ENCODE results near the gene CARS2. TPM values are rescaled to one million over a fixed set of nuclear protein-coding genes. Genes with fewer than 3 reads are reported as not detected.

CARS2 gene
- total and polyA plus RNA-seq, 2 of the 8 experiments (the other 6 are each of a cell fraction or from before 2014, with no cell fraction given): 47.7 to 55.9 TPM

- H3K4me1 ChIP-seq (replicated peaks in 1 of 4; ENCODE audit: control insufficient read depth in 3 of 4, insufficient read depth in 4 of 4, low read length in 3 of 4): peaks cover 0 to 14% (median 6%) of the 10 kb centered on the region in 4 experiments; a peak in 4 of 7 replicates
- no peak overlapping the region for H3K27ac ChIP-seq (ENCODE audit: low read depth, low read length)
- no peak overlapping the region for H3K4ac ChIP-seq (replicated peaks; ENCODE audit: insufficient read length, low read depth, low read length)
- H4K5ac ChIP-seq (ENCODE audit: insufficient read length, low read depth, low read length): no peak overlapping the region
- no peak overlapping the region for H3K56ac ChIP-seq (replicated peaks; ENCODE audit: insufficient read length, low read depth, low read length)
- peaks cover 0 to 10% of the 10 kb centered on the region in 2 experiments; a peak in 2 of 4 replicates for H3K79me2 ChIP-seq (ENCODE audit: control insufficient read depth in 1 of 2, insufficient read depth in 2 of 2, low read length in 2 of 2)
- H4K8ac ChIP-seq (ENCODE audit: extremely low read depth, insufficient read depth, low read length): no peak overlapping the region
- peaks cover 10% of the 10 kb centered on the region for H3K79me1 ChIP-seq (ENCODE audit: low read depth, low read length)
- no peak overlapping the region for H3K9ac ChIP-seq (replicated peaks in 1 of 4; ENCODE audit: extremely low read depth in 1 of 4, low read depth in 3 of 4, low read length in 3 of 4)
- peaks cover 4 to 26% (median 23%) of the 10 kb centered on the region in 4 experiments; a peak in 6 of 8 replicates for H3K36me3 ChIP-seq (ENCODE audit: control insufficient read depth in 2 of 4, insufficient read depth in 4 of 4, low read length in 3 of 4)
- CTCF ChIA-PET (ENCODE audit: partially characterized antibody): interaction anchor here (0.9 to 4.3 kb wide), 12 partner anchors 10 to 168 kb away, joined by 3 to 13 read pairs (median 4); no protein-coding TSS in a partner anchor
- H2BK20ac ChIP-seq (ENCODE audit: low read length): no peak overlapping the region
- no peak overlapping the region for H2AFZ ChIP-seq (ENCODE audit: low read length)
- no peak overlapping the region for H3K18ac ChIP-seq (ENCODE audit: extremely low read depth, low read length)
- peaks cover 0 to 7% of the 10 kb centered on the region in 2 experiments for H4K20me1 ChIP-seq (replicated peaks in 1 of 2; ENCODE audit: control insufficient read depth in 1 of 2, insufficient read depth in 2 of 2, low read length in 2 of 2)
- no peaks in the 10 kb centered on the region for H3K27me3 ChIP-seq (replicated peaks in 1 of 4; ENCODE audit: control insufficient read depth in 3 of 4, extremely low read depth in 1 of 4, insufficient read depth in 3 of 4, low read length in 3 of 4)
- FAIRE-seq (no peak), DNase-seq (ENCODE audit: low read depth in 1 of 2, low spot score in 2 of 2) (no peak)
- WGBS, 2 experiments (ENCODE audit: extremely low coverage in 1 of 2, insufficient coverage in 1 of 2, insufficient read length in 1 of 2, insufficient replicate concordance in 2 of 2, low coverage in 1 of 2, low lambda C conversion rate in 2 of 2, missing lambda C conversion rate in 1 of 2): 93% methylated on average over 15 of the region's 15 CpGs; no CpG with 5 or more reads in 1 of the 2 experiments
- no peak overlapping the region for H3K23ac ChIP-seq (ENCODE audit: insufficient read length)
- no peak overlapping the region for H2BK120ac ChIP-seq (replicated peaks; ENCODE audit: low read depth, low read length)
- POLR2A ChIA-PET (ENCODE audit: partially characterized antibody): interaction anchor here (0.6 to 6.5 kb wide), 6 partner anchors 9 to 132 kb away, joined by 3 to 43 read pairs (median 8); no protein-coding TSS in a partner anchor
- H3K4me3 ChIP-seq (ENCODE audit: extremely low read depth in 1 of 4, insufficient read depth in 2 of 4, low read depth in 3 of 4, low read length in 4 of 4): no peak overlapping the region
- H2BK5ac ChIP-seq (ENCODE audit: low read depth, low read length): peak overlapping the region; percentile 44; the same call in 1 of the 2 replicates
- 0 out of 4 replicates have a peak overlapping the region, but pooled peaks of 1 of the 2 experiments have one; percentile 8 for H3K4me2 ChIP-seq (ENCODE audit: insufficient read depth in 1 of 2, low read depth in 2 of 2, low read length in 2 of 2)
- no peak overlapping the region for H2BK15ac ChIP-seq (ENCODE audit: low read length)
- H3K9me3 ChIP-seq (ENCODE audit: insufficient read depth in 2 of 2, low read depth in 1 of 2, low read length in 1 of 2): no peaks in the 10 kb centered on the region
- H2BK12ac ChIP-seq (ENCODE audit: low read depth, low read length): no peak overlapping the region
- peaks cover 8% of the 10 kb centered on the region for H3K23me2 ChIP-seq (ENCODE audit: low read depth, low read length)
- no peak overlapping the region for H2AK5ac ChIP-seq (ENCODE audit: low read depth, low read length)
- no peak overlapping the region for H3K14ac ChIP-seq (ENCODE audit: insufficient read length)
- no peak overlapping the region for H4K91ac ChIP-seq (replicated peaks; ENCODE audit: insufficient read length, low read length)
- no peak for TF ChIP-seq CEBPB (IDR thresholded peaks at IDR 0.05; ENCODE audit: low read depth, low read length)
- no peak for TF ChIP-seq SP2 (IDR thresholded peaks at IDR 0.05; ENCODE audit: low read length)
- no peak for TF ChIP-seq RNF2 (IDR thresholded peaks at IDR 0.05; ENCODE audit: borderline replicate concordance, low read depth, low read length, missing control alignments, poor library complexity, severe bottlenecking)
- no peak for TF ChIP-seq EGR1 (IDR thresholded peaks at IDR 0.05; ENCODE audit: borderline replicate concordance, low read depth, low read length)
- TF ChIP-seq KDM5A (IDR thresholded peaks at IDR 0.05; ENCODE audit: low read length): no peak
- TF ChIP-seq TCF12 (IDR thresholded peaks at IDR 0.05; ENCODE audit: low read depth, low read length): no peak
- TF ChIP-seq RFX5 (IDR thresholded peaks at IDR 0.05; ENCODE audit: borderline replicate concordance, low read depth, low read length): no peak
- TF ChIP-seq CTCF (IDR thresholded peaks at IDR 0.05; ENCODE audit: control extremely low read depth in 1 of 3, insufficient read depth in 1 of 3, low read depth in 1 of 3, low read length in 3 of 3): no peak
Observed at GRCh38 chr13:110702591-110703526, 3.1 kb downstream of the CARS2 start.

Data from H1 (cell line).